H9 (cell line): Measurements from ENCODE around the gene AKT3. TPM values are rescaled to one million over a fixed set of nuclear protein-coding genes. Genes with fewer than 3 reads are reported as not detected.

Source experiments
- DNase-seq: peaks from one replicate; pipeline ENCODE4 v3.0.0-alpha.2; 2017
- H2AFZ ChIP-seq: one replicate; pipeline ENCODE4 v1.6.1; 2013; ENCODE audit warnings: mild to moderate bottlenecking, low read length, control low read depth, moderate library complexity
- H2AK5ac ChIP-seq: 2 replicates; pipeline ENCODE4 v1.6.1; 2013; ENCODE audit warnings: low read length, control low read depth, mixed read lengths; ENCODE audit not compliant: insufficient read length
- H2BK120ac ChIP-seq: one replicate; pipeline ENCODE4 v1.6.1; 2013; ENCODE audit warnings: low read depth, mild to moderate bottlenecking, low read length, control low read depth, inconsistent platforms; ENCODE audit not compliant: poor library complexity, severe bottlenecking
- H2BK12ac ChIP-seq: 2 replicates; pipeline ENCODE4 v1.6.1; 2013; ENCODE audit warnings: low read length, control low read depth, mixed read lengths, low read depth; ENCODE audit not compliant: insufficient read length
- H2BK15ac ChIP-seq: 2 replicates; pipeline ENCODE4 v1.6.1; 2013; ENCODE audit warnings: low read depth, low read length, control low read depth
- H2BK20ac ChIP-seq: one replicate; pipeline ENCODE4 v1.6.1; 2013; ENCODE audit warnings: low read depth, mild to moderate bottlenecking, low read length, control low read depth, inconsistent platforms; ENCODE audit not compliant: poor library complexity, severe bottlenecking
- H2BK5ac ChIP-seq: 2 replicates; pipeline ENCODE4 v1.6.1; 2013; ENCODE audit warnings: low read length, control low read depth, mixed read lengths; ENCODE audit not compliant: insufficient read length
- H3K14ac ChIP-seq: 2 replicates; pipeline ENCODE4 v1.6.1; 2013; ENCODE audit warnings: low read length, control low read depth; ENCODE audit not compliant: insufficient read depth
- H3K18ac ChIP-seq: 2 replicates; pipeline ENCODE4 v1.6.1; 2013; ENCODE audit warnings: low read depth, mild to moderate bottlenecking, mixed read lengths, low read length, control low read depth; ENCODE audit not compliant: insufficient read length
- H3K23ac ChIP-seq: 2 replicates; pipeline ENCODE4 v1.6.1; 2013; ENCODE audit warnings: low read length, control low read depth, mixed read lengths, low read depth; ENCODE audit not compliant: insufficient read length
- H3K23me2 ChIP-seq: 2 replicates; pipeline ENCODE4 v1.6.1; 2013; ENCODE audit warnings: low read depth, mild to moderate bottlenecking, mixed read lengths, low read length, control low read depth; ENCODE audit not compliant: insufficient read length, poor library complexity, severe bottlenecking
- H3K27ac ChIP-seq: 2 replicates; pipeline ENCODE4 v1.5.1; 2013; ENCODE audit warnings: low read length, control low read depth, mixed read lengths, low read depth; ENCODE audit not compliant: insufficient read length
- H3K27me3 ChIP-seq: 2 replicates; pipeline ENCODE4 v1.6.1; 2013; ENCODE audit warnings: low read length, control low read depth, inconsistent platforms; ENCODE audit not compliant: insufficient read depth
- H3K4ac ChIP-seq: 2 replicates; pipeline ENCODE4 v1.6.1; 2013; ENCODE audit warnings: low read depth, mild to moderate bottlenecking, control low read depth, inconsistent platforms, low read length, moderate library complexity
- H3K4me1 ChIP-seq: 2 replicates; pipeline ENCODE4 v1.6.1; 2013; ENCODE audit warnings: low read length, control low read depth, inconsistent platforms; ENCODE audit not compliant: insufficient read depth
- H3K4me2 ChIP-seq: 2 replicates; pipeline ENCODE4 v1.6.1; 2013; ENCODE audit warnings: low read length, control low read depth, mixed read lengths; ENCODE audit not compliant: insufficient read length, insufficient read depth
- H3K56ac ChIP-seq: 2 replicates; pipeline ENCODE4 v1.6.1; 2013; ENCODE audit warnings: low read depth, mild to moderate bottlenecking, mixed read lengths, low read length, control low read depth; ENCODE audit not compliant: insufficient read length
- H3K79me1 ChIP-seq: 2 replicates; pipeline ENCODE4 v1.6.1; 2013; ENCODE audit warnings: low read depth, mild to moderate bottlenecking, moderate library complexity, low read length, control low read depth, inconsistent platforms; ENCODE audit not compliant: insufficient read depth, poor library complexity, severe bottlenecking
- H3K79me2 ChIP-seq: 2 replicates; pipeline ENCODE4 v1.6.1; 2013; ENCODE audit warnings: low read length, control low read depth, inconsistent platforms; ENCODE audit not compliant: insufficient read depth
- H3K9ac ChIP-seq: 2 replicates; pipeline ENCODE4 v1.6.1; 2013; ENCODE audit warnings: low read length, control low read depth, mixed read lengths; ENCODE audit not compliant: insufficient read length; ENCODE audit errors: extremely low read depth
- H3K9me3 ChIP-seq: one replicate; pipeline ENCODE4 v1.6.1; 2013; ENCODE audit warnings: low read depth, low read length, inconsistent platforms; ENCODE audit not compliant: control insufficient read depth
- H3T11ph ChIP-seq: one replicate; pipeline ENCODE4 v1.6.1; 2013; ENCODE audit warnings: mild to moderate bottlenecking, low read length, control low read depth, inconsistent platforms
- H4K20me1 ChIP-seq: one replicate; pipeline ENCODE4 v1.6.1; 2013; ENCODE audit not compliant: control insufficient read depth, insufficient read length, insufficient read depth
- H4K5ac ChIP-seq: 2 replicates; pipeline ENCODE4 v1.6.1; 2013; ENCODE audit warnings: low read depth, mild to moderate bottlenecking, mixed read lengths, low read length, control low read depth; ENCODE audit not compliant: insufficient read length
- H4K8ac ChIP-seq: replicated peaks from 2 replicates; pipeline ENCODE4 v1.6.1; 2013; ENCODE audit warnings: low read length, control low read depth, mixed read lengths, low read depth; ENCODE audit not compliant: insufficient read length
- H4K91ac ChIP-seq: 2 replicates; pipeline ENCODE4 v1.6.1; 2013; ENCODE audit warnings: low read depth, mild to moderate bottlenecking, moderate library complexity, mixed read lengths, low read length, control low read depth; ENCODE audit not compliant: insufficient read length
- H3K27ac Mint-ChIP-seq, 3 experiments: 2 replicates in 2 of 3; 3 replicates in 1 of 3; pipeline ENCODE4 v1.8.0; 2020 to 2021; ENCODE audit warnings: mixed read lengths in 3 of 3, mild to moderate bottlenecking in 1 of 3, moderate library complexity in 1 of 3
- H3K27me3 Mint-ChIP-seq: 2 replicates; pipeline ENCODE4 v1.8.0; 2021; ENCODE audit warnings: low read depth, mild to moderate bottlenecking, moderate library complexity, mixed read lengths
- H3K36me3 Mint-ChIP-seq, 3 experiments: 2 replicates in 2 of 3; 3 replicates in 1 of 3; pipeline ENCODE4 v1.8.0; 2020 to 2021; ENCODE audit warnings: low read depth in 3 of 3, mixed read lengths in 3 of 3; ENCODE audit not compliant: insufficient read depth in 1 of 3
- H3K4me1 Mint-ChIP-seq, 2 experiments: 2 replicates each; pipeline ENCODE4 v1.8.0; 2020; ENCODE audit warnings: mixed read lengths in 2 of 2
- H3K4me3 Mint-ChIP-seq, 2 experiments: 2 replicates in 1 of 2; 3 replicates in 1 of 2; pipeline ENCODE4 v1.8.0; 2020 to 2021; ENCODE audit warnings: mild to moderate bottlenecking in 2 of 2, mixed read lengths in 2 of 2, moderate library complexity in 1 of 2
- H3K9me3 Mint-ChIP-seq, 2 experiments: 2 replicates in 1 of 2; 3 replicates in 1 of 2; pipeline ENCODE4 v1.8.0; 2020; ENCODE audit warnings: mild to moderate bottlenecking in 2 of 2, mixed read lengths in 2 of 2, moderate library complexity in 1 of 2
- WGBS: extraction: QIAGEN DNeasy Blood & Tissue Kit; methylation state at CpG from one replicate; pipeline ENCODE4 v1.1.7; 2013; ENCODE audit warnings: missing lambda C conversion rate, low lambda C conversion rate, mixed read lengths; ENCODE audit not compliant: insufficient read length; ENCODE audit errors: extremely low coverage; 5-methylcytosine and 5-hydroxymethylcytosine counted together
- total RNA-seq: library from RNA; stranded (reverse); gene quantifications from 2 replicates; pipeline ENCODE4 v1.2.1, GENCODE V29; 2021
- TF ChIP-seq, protein P1 (sequence below): fragments of 200-600 bp; sonication (generic); conservative IDR thresholded peaks from 3 replicates; pipeline ENCODE4 v1.8.0; 2021; ENCODE audit warnings: antibody characterized with exemption, mild to moderate bottlenecking

AKT3 gene
- total RNA-seq, 1 experiment from 2014 or later = 27.8 TPM

GRCh38 chr1:243851765-243852164, 1.7 kb upstream of the AKT3 start:
- peak overlapping the region; percentile 45 for H3K4me2 ChIP-seq
- H3K18ac ChIP-seq = no peak overlapping the region
- no peak overlapping the region for H2BK12ac ChIP-seq
- H2BK15ac ChIP-seq = no peak overlapping the region
- H4K8ac ChIP-seq = no peak overlapping the region
- Mint-ChIP-seq H3K9me3 (no peaks in the 10 kb centered on the region; a peak in 2 of 5 replicates), H3K4me3 (peak overlapping the region; percentile 92 to 96), H3K4me1 (peaks cover 23 to 25% of the 10 kb centered on the region in 2 experiments), H3K27me3 (peaks cover 13% of the 10 kb centered on the region), H3K27ac (no peak overlapping the region; a peak in 1 of 7 replicates), H3K36me3 (peaks cover 0 to 4% (median 2%) of the 10 kb centered on the region in 3 experiments; a peak in 1 of 7 replicates)
- H3K79me2 ChIP-seq = no peaks in the 10 kb centered on the region; the same call in 1 of the 2 replicates
- H2AK5ac ChIP-seq = no peak overlapping the region
- no peak overlapping the region for H3K9ac ChIP-seq
- no peak overlapping the region for H3K56ac ChIP-seq
- no peaks in the 10 kb centered on the region for H4K20me1 ChIP-seq
- no peak overlapping the region for H3T11ph ChIP-seq
- WGBS = no CpG with 5 or more reads among the region's 3 CpGs
- no peak overlapping the region for H4K91ac ChIP-seq
- no peak overlapping the region for H3K4ac ChIP-seq
- no peak overlapping the region for H2BK5ac ChIP-seq
- no peak overlapping the region for H2AFZ ChIP-seq
- TF ChIP-seq, protein P1, sequence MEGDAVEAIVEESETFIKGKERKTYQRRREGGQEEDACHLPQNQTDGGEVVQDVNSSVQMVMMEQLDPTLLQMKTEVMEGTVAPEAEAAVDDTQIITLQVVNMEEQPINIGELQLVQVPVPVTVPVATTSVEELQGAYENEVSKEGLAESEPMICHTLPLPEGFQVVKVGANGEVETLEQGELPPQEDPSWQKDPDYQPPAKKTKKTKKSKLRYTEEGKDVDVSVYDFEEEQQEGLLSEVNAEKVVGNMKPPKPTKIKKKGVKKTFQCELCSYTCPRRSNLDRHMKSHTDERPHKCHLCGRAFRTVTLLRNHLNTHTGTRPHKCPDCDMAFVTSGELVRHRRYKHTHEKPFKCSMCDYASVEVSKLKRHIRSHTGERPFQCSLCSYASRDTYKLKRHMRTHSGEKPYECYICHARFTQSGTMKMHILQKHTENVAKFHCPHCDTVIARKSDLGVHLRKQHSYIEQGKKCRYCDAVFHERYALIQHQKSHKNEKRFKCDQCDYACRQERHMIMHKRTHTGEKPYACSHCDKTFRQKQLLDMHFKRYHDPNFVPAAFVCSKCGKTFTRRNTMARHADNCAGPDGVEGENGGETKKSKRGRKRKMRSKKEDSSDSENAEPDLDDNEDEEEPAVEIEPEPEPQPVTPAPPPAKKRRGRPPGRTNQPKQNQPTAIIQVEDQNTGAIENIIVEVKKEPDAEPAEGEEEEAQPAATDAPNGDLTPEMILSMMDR = no peak
- H4K5ac ChIP-seq = no peak overlapping the region
- H3K27me3 ChIP-seq = no peaks in the 10 kb centered on the region
- no peaks in the 10 kb centered on the region; the same call in 1 of the 2 replicates for H3K4me1 ChIP-seq
- H3K23ac ChIP-seq = no peak overlapping the region
- no peak overlapping the region for H3K27ac ChIP-seq
- H2BK20ac ChIP-seq = no peak overlapping the region
- no peak overlapping the region for H3K14ac ChIP-seq
- H3K23me2 ChIP-seq = no peaks in the 10 kb centered on the region
- no peak overlapping the region for H2BK120ac ChIP-seq
- H3K79me1 ChIP-seq = no peaks in the 10 kb centered on the region
- no peaks in the 10 kb centered on the region for H3K9me3 ChIP-seq
- no peak for DNase-seq
